Astrocyte of the hippocampus (primary cell): ENCODE results near the gene ALPK1.
A peak's percentile ranks its signal among the peaks of the same experiment; 100 is the strongest.
"Not testable (repeated sequence)": the region's sequence is repeated elsewhere in the genome, so short reads cannot be mapped to it uniquely, and the experiment has no call there.

Source experiments
- DNase-seq: peaks from one replicate; pipeline ENCODE4 v3.0.0; 2011; ENCODE audit warnings: low read depth, low spot score

ALPK1 gene

GRCh38 chr4:112284166-112284565 is 13.0 kb upstream of the ALPK1 start:
- DNase-seq, result peak; percentile 35

- DNase-seq, result peak; percentile 55
Measured at GRCh38 chr4:112284662-112285411, 12.3 kb upstream of the ALPK1 start.

- DNase-seq, result no peak
Measured at GRCh38 chr4:112287258-112287989, 9.7 kb upstream of the ALPK1 start.

GRCh38 chr4:112288455-112288854 is 8.7 kb upstream of the ALPK1 start:
- no peak for DNase-seq

GRCh38 chr4:112289407-112290253 is 7.5 kb upstream of the ALPK1 start:
- DNase-seq, result no peak

- no peak for DNase-seq
Measured at GRCh38 chr4:112290341-112290740, 6.8 kb upstream of the ALPK1 start.

GRCh38 chr4:112299721-112300120 is 2.6 kb downstream of the ALPK1 start:
- DNase-seq, result no peak

- DNase-seq, result no peak
Measured at GRCh38 chr4:112302320-112303274, 5.4 kb downstream of the ALPK1 start.

GRCh38 chr4:112305477-112305876 is 8.3 kb downstream of the ALPK1 start:
- not testable (repeated sequence) for DNase-seq

- DNase-seq, result peak; percentile 74
Measured at GRCh38 chr4:112309263-112309791, 12.2 kb downstream of the ALPK1 start.

GRCh38 chr4:112311516-112311915 is 14.3 kb downstream of the ALPK1 start:
- DNase-seq, result no peak

- no peak for DNase-seq
Measured at GRCh38 chr4:112312610-112313239, 15.6 kb downstream of the ALPK1 start.

- no peak for DNase-seq
Measured at GRCh38 chr4:112315446-112315845, 18.3 kb downstream of the ALPK1 start.

- DNase-seq, result no peak
Measured at GRCh38 chr4:112316360-112316759, 19.2 kb downstream of the ALPK1 start.

- DNase-seq, result no peak
Measured at GRCh38 chr4:112318239-112319142, 21.3 kb downstream of the ALPK1 start.

GRCh38 chr4:112321776-112322684 is 24.9 kb downstream of the ALPK1 start:
- peak; percentile 66 for DNase-seq

GRCh38 chr4:112322866-112323265 is 25.7 kb downstream of the ALPK1 start:
- DNase-seq, result no peak

GRCh38 chr4:112325530-112325929 is 28.4 kb downstream of the ALPK1 start:
- no peak for DNase-seq
